ENCODE data around the gene SUSD2.

The SUSD2 gene

GRCh38 chr22:24146194-24146616 lies 35.1 kb upstream of the SUSD2 start:
- peak; percentile 65 for ATAC-seq

GRCh38 chr22:24146791-24147353 lies 34.4 kb upstream of the SUSD2 start:
- peaks cover 16% of the 10 kb centered on the region for H3K36me3 Mint-ChIP-seq
- peak overlapping the region; percentile 57 for H3K27ac Mint-ChIP-seq
- H3K4me1 Mint-ChIP-seq, result peaks cover 52% of the 10 kb centered on the region
- no peak for ATAC-seq
- no peak overlapping the region for H3K4me3 Mint-ChIP-seq
- H3K27me3 Mint-ChIP-seq, result no peaks in the 10 kb centered on the region
- H3K9me3 Mint-ChIP-seq, result no peaks in the 10 kb centered on the region

More at GRCh38 chr22:24146194-24146616, 35.1 kb upstream of the SUSD2 start:
- H3K4me3 Mint-ChIP-seq, result no peak overlapping the region
- no peaks in the 10 kb centered on the region for H3K9me3 Mint-ChIP-seq
- H3K36me3 Mint-ChIP-seq, result peaks cover 11% of the 10 kb centered on the region
- peak overlapping the region; percentile 75 for H3K27ac Mint-ChIP-seq
- H3K27me3 Mint-ChIP-seq, result no peaks in the 10 kb centered on the region
- peaks cover 58% of the 10 kb centered on the region for H3K4me1 Mint-ChIP-seq

GRCh38 chr22:24147666-24148065 lies 33.6 kb upstream of the SUSD2 start:
- Mint-ChIP-seq H3K27ac (peak overlapping the region; percentile 57), H3K27me3 (no peaks in the 10 kb centered on the region), H3K4me1 (peaks cover 44% of the 10 kb centered on the region), H3K36me3 (peaks cover 12% of the 10 kb centered on the region), H3K4me3 (no peak overlapping the region), H3K9me3 (no peaks in the 10 kb centered on the region)
- no peak for ATAC-seq

GRCh38 chr22:24148266-24149197 lies 32.8 kb upstream of the SUSD2 start:
- Mint-ChIP-seq H3K36me3 (peaks cover 6% of the 10 kb centered on the region), H3K4me1 (peaks cover 44% of the 10 kb centered on the region), H3K4me3 (no peak overlapping the region), H3K27ac (no peak overlapping the region), H3K9me3 (no peaks in the 10 kb centered on the region), H3K27me3 (no peaks in the 10 kb centered on the region)
- no peak for ATAC-seq

DNA sequence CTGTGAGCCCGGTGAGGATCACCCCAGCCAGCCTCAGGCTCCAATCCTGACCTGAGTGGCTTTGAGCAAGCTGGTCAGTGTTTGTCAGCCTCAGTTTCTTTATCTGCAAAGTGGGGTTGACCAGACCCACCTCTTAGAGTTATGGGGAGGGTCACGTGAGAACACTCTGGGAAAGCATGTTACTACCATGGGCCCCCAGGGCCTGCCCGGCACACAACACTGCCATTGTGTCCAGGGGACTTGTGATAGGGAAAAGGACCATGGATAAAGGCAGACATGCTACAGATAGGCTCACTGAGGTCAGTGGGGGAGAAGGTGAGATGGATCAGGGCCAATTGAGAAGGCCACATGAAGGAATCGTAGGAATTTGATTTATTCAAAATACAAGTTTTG lies 32.1 kb upstream of the SUSD2 start:
- H3K36me3 Mint-ChIP-seq, result peaks cover 6% of the 10 kb centered on the region
- no peak overlapping the region for H3K27ac Mint-ChIP-seq
- no peak overlapping the region for H3K4me3 Mint-ChIP-seq
- H3K9me3 Mint-ChIP-seq, result no peaks in the 10 kb centered on the region
- ATAC-seq, result no peak
- peaks cover 44% of the 10 kb centered on the region for H3K4me1 Mint-ChIP-seq
- no peaks in the 10 kb centered on the region for H3K27me3 Mint-ChIP-seq

GRCh38 chr22:24153353-24153752 lies 27.9 kb upstream of the SUSD2 start:
- Mint-ChIP-seq H3K27me3 (no peaks in the 10 kb centered on the region), H3K4me1 (peaks cover 51% of the 10 kb centered on the region), H3K27ac (peak overlapping the region; percentile 55), H3K9me3 (no peaks in the 10 kb centered on the region), H3K4me3 (no peak overlapping the region), H3K36me3 (peaks cover 6% of the 10 kb centered on the region)
- ATAC-seq, result no peak

DNA sequence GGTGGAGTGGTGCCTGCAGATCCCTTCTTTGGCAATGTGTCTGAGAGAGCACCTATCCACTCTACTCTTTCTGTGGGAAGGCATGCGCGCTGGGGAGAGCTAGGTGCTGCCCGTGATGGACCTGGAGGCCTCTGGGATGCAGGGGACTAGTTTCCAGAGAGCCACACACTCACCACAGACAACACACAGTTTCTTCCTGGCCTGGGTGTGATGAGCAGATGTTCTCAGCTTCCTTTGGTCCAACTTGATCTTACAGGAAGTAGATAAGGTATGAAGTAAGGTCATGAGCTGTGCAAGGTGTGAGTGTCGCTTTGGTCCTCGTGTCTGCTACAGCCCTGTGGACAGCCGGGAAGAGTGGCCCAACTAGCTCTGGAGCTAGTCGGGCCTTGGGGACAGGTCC lies 27.3 kb upstream of the SUSD2 start:
- Mint-ChIP-seq H3K4me1 (peaks cover 58% of the 10 kb centered on the region), H3K9me3 (no peaks in the 10 kb centered on the region), H3K36me3 (peaks cover 6% of the 10 kb centered on the region), H3K4me3 (no peak overlapping the region), H3K27ac (peak overlapping the region; percentile 55), H3K27me3 (no peaks in the 10 kb centered on the region)
- ATAC-seq, result no peak

- no peaks in the 10 kb centered on the region for H3K9me3 Mint-ChIP-seq
- H3K4me3 Mint-ChIP-seq, result peak overlapping the region; percentile 54
- H3K27ac Mint-ChIP-seq, result peak overlapping the region; percentile 55
- no peaks in the 10 kb centered on the region for H3K27me3 Mint-ChIP-seq
- peaks cover 6% of the 10 kb centered on the region for H3K36me3 Mint-ChIP-seq
- H3K4me1 Mint-ChIP-seq, result peaks cover 66% of the 10 kb centered on the region
- ATAC-seq, result no peak
Measured at GRCh38 chr22:24154826-24155225, 26.5 kb upstream of the SUSD2 start.

DNA sequence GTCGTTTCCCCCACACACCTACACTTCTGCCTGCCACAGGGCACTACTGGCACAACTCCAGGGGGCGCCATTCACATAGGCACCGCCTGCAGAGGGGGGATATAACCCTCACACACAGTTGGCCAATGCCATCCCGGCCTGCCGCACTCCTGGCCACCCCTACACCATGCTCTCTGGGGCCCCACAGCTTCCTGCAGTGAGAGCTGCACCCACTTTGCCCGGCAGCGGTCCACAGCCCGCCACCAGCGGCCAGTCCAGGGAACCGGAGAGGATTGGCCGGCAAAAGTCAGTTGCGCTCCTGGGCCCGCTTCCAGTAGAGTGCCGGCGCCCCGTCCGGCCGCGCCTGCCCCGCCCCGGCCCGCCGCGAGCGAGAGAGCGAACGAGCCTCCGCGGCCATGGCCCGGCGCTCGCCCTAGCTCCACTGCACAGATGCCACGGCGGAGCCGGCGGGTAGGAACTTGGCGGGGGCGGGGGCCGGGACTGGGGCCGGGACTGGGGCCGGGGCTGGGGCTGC lies 25.6 kb upstream of the SUSD2 start:
- peak overlapping the region; percentile 55 for H3K27ac Mint-ChIP-seq
- peaks cover 6% of the 10 kb centered on the region for H3K36me3 Mint-ChIP-seq
- ATAC-seq, result peak; percentile 69

DNA sequence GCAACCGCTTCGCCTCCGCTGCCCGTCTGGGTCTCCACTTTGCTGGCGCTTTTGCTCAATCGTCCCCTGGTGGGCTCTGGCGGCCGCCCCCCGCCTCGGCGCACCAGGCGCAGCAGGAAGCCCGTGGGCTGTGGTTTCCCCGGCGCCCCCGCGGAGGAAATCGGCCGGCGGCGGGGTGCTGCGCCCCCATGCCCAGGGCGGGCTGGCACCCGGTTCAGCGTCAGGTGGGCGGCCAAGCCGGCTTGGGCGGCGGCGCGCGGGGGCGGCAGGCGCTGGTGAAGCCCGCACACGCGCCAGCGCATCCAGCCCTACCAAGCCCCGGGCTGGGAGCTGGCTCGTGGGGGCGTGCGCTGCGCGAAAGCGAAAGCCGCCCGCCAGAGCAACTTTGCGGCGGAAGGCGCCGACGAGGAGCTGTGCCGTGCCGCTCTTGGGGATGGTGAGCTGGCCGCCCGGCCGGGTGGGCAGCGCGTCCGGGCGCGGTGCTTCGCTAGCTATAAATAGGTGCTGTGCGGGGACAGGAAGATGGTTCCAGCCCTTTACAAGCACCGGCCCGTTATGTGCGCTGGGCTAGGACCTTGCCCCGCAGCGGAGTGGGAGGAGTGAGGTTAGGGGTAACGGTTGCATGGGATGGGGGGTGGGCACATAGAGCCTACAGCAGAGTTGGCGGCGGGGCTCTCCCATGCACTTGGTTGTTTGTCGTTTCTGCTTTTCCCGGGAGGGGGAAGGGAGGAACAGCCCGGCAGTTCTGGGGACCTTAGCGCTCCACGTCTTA lies 25.0 kb upstream of the SUSD2 start:
- peaks cover 6% of the 10 kb centered on the region for H3K36me3 Mint-ChIP-seq
- ATAC-seq, result peak; percentile 69
- H3K4me3 Mint-ChIP-seq, result peak overlapping the region; percentile 85
- H3K27ac Mint-ChIP-seq, result peak overlapping the region; percentile 67
- no peaks in the 10 kb centered on the region for H3K9me3 Mint-ChIP-seq
- H3K4me1 Mint-ChIP-seq, result peaks cover 77% of the 10 kb centered on the region
- no peaks in the 10 kb centered on the region for H3K27me3 Mint-ChIP-seq

More for the DNA sequence above, 25.6 kb upstream of the SUSD2 start:
- H3K4me1 Mint-ChIP-seq, result peaks cover 73% of the 10 kb centered on the region
- no peaks in the 10 kb centered on the region for H3K9me3 Mint-ChIP-seq
- H3K4me3 Mint-ChIP-seq, result peak overlapping the region; percentile 73
- H3K27me3 Mint-ChIP-seq, result no peaks in the 10 kb centered on the region

DNA sequence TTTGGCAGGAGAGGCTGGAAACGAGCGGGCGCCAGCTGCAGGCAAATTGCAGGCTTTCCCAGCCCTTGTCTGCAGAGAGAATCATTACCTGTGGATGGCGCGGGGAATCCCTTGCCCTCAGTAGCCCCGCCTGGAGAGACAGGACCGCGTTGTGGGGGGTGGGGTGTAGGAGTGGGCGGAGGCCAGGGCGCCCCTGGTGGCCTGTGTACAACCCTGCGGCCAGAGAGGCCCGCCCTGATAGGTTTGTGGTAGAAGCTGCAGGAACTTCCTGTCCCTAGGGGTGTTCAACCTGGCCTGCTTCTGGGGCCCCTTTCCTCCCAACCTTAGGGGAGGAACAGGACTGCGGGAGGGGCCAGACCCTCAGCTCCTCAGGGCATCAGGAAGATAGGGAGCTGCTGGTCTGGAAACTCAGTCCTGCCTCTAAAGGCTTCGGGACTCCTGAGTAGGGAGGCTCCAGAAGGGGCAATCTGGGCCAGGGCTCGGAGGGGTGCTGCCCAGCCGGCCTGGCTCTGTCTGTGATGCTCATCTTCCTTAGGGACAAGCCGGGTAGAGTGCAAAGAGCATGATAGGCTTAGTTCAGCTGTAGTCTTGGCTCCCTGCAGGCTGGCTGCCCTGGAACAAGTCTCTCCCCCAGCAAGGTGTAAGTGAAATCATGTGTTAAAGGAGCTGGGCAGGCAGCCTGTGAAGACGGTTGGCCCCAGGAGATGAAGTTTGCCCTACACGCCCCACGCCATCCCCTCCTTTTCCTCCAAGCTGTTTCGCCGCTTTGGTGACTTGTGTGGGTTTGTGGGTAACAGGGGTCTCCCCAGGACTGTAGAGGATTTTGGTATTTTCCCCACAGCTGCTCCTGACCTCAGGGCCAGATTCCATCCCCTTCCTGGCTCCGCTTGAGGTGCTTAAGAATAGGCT lies 24.1 kb upstream of the SUSD2 start:
- Mint-ChIP-seq H3K27me3 (no peaks in the 10 kb centered on the region), H3K4me1 (peaks cover 84% of the 10 kb centered on the region), H3K27ac (peak overlapping the region; percentile 67), H3K36me3 (no peaks in the 10 kb centered on the region), H3K4me3 (peak overlapping the region; percentile 85), H3K9me3 (no peaks in the 10 kb centered on the region)
- ATAC-seq, result peak; percentile 92

GRCh38 chr22:24157822-24158135 lies 23.5 kb upstream of the SUSD2 start:
- no peak for ATAC-seq
- peak overlapping the region; percentile 67 for H3K27ac Mint-ChIP-seq
- H3K4me3 Mint-ChIP-seq, result peak overlapping the region; percentile 85
- H3K36me3 Mint-ChIP-seq, result no peaks in the 10 kb centered on the region
- H3K27me3 Mint-ChIP-seq, result no peaks in the 10 kb centered on the region
- H3K9me3 Mint-ChIP-seq, result no peaks in the 10 kb centered on the region
- peaks cover 89% of the 10 kb centered on the region for H3K4me1 Mint-ChIP-seq

GRCh38 chr22:24159650-24160049 lies 21.6 kb upstream of the SUSD2 start:
- Mint-ChIP-seq H3K4me1 (peaks cover 71% of the 10 kb centered on the region), H3K9me3 (no peaks in the 10 kb centered on the region), H3K27ac (peak overlapping the region; percentile 69), H3K27me3 (no peaks in the 10 kb centered on the region), H3K36me3 (peaks cover 4% of the 10 kb centered on the region), H3K4me3 (no peak overlapping the region)
- no peak for ATAC-seq

DNA sequence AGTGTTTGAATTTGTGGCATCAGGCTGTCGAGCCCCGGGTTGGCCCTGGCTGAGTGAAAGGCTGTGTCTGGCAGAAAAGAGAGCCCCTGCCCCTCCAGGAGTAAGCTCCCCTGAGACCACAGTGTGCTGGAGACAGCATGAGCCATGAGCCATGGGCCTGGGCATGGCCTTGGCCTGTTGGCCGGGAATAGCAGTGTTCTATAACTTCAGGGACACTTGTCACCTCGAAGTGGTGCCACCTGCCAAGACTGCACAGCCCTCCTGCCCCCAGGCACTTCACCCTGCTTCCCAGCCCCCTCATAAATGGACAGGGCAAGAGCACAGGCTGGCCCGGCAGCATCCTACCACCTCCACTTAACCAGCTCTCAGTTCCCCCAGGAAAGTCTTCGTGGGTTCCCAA lies 20.7 kb upstream of the SUSD2 start:
- H3K27ac Mint-ChIP-seq, result peak overlapping the region; percentile 27
- no peaks in the 10 kb centered on the region for H3K27me3 Mint-ChIP-seq
- no peaks in the 10 kb centered on the region for H3K9me3 Mint-ChIP-seq
- H3K36me3 Mint-ChIP-seq, result peaks cover 13% of the 10 kb centered on the region
- ATAC-seq, result no peak
- H3K4me3 Mint-ChIP-seq, result no peak overlapping the region
- peaks cover 62% of the 10 kb centered on the region for H3K4me1 Mint-ChIP-seq

All from stimulated activated memory B cell treated with anti-CD40 and anti-IgM and Interleukin-4, amounts not matched to agents 10 μg/mL and 1 μg/mL and 100 μg/mL, for 72 hours (primary cell).